KMS-11 (cell line): ENCODE results near the gene TAP2.

Experiments used
- H2AFZ ChIP-seq: fragments of 200-600 bp; sonication (generic); 2 replicates; pipeline ENCODE4 v1.6.1; 2016; ENCODE audit warnings: antibody characterized with exemption, mixed run types, low read depth
- H3K27ac ChIP-seq: fragments of 200-600 bp; sonication (generic); 2 replicates; pipeline ENCODE4 v1.6.1; 2016; ENCODE audit warnings: mild to moderate bottlenecking, mixed run types
- H3K27me3 ChIP-seq: fragments of 200-600 bp; sonication (generic); 2 replicates; pipeline ENCODE4 v1.6.1; 2017; ENCODE audit warnings: mild to moderate bottlenecking, low read depth, mixed run types, moderate library complexity; ENCODE audit not compliant: insufficient read depth
- H3K36me3 ChIP-seq: fragments of 200-600 bp; sonication (generic); 2 replicates; pipeline ENCODE4 v1.6.1; 2017; ENCODE audit warnings: mild to moderate bottlenecking, mixed run types; ENCODE audit not compliant: insufficient read depth
- H3K4me1 ChIP-seq: fragments of 200-600 bp; sonication (generic); 2 replicates; pipeline ENCODE4 v1.6.1; 2016; ENCODE audit warnings: mild to moderate bottlenecking, low read depth, mixed run types; ENCODE audit not compliant: poor library complexity, severe bottlenecking
- H3K4me2 ChIP-seq: fragments of 200-600 bp; sonication (generic); 2 replicates; pipeline ENCODE4 v1.7.0; 2016; ENCODE audit warnings: mild to moderate bottlenecking, mixed run types
- H3K4me3 ChIP-seq: fragments of 200-600 bp; sonication (generic); IDR thresholded peaks from 2 replicates; pipeline ENCODE4 v1.6.1; 2017; ENCODE audit warnings: low read depth, low read length, mixed read lengths; ENCODE audit not compliant: insufficient read depth
- H3K79me2 ChIP-seq: fragments of 200-600 bp; sonication (generic); 2 replicates; pipeline ENCODE4 v1.6.1; 2016; ENCODE audit warnings: low read depth, mixed run types; ENCODE audit not compliant: insufficient read depth
- H3K9ac ChIP-seq: fragments of 200-600 bp; sonication (generic); 2 replicates; pipeline ENCODE4 v1.6.1; 2016; ENCODE audit warnings: mild to moderate bottlenecking, mixed run types
- H4K20me1 ChIP-seq: fragments of 200-600 bp; sonication (generic); 2 replicates; pipeline ENCODE4 v1.6.1; 2016; ENCODE audit warnings: mild to moderate bottlenecking, mixed run types; ENCODE audit not compliant: insufficient read depth
- TF ChIP-seq, protein P1 (sequence below): fragments of 200-600 bp; sonication (generic); conservative IDR thresholded peaks from 2 replicates; pipeline ENCODE4 v1.6.1; 2017; ENCODE audit warnings: low read depth, mild to moderate bottlenecking, antibody characterized with exemption, low read length, moderate library complexity, mixed read lengths

TAP2 gene

DNA sequence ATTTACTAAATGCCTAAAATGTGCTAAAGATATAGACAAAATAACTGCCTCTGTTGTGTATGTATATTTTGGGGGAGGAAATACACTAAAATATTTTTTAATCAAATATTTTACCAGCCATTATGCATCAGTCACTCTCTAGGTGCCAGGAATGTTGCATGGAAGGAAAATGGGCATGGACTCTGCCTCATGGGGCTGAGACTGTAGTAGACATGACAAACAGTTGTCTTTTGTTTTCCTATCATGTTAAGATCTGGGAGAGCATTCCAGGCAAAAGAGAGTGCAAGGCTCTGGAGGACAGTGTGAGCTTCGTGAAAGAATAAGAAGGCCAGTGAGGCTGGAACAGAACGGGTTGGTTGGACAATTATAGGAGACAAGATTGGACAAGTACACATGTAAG is 48.2 kb downstream of the TAP2 start:
- Histone ChIP-seq H3K4me1 (peaks cover 5% of the 10 kb centered on the region), H3K4me2 (no peak overlapping the region), H3K4me3 (no peak overlapping the region), H4K20me1 (no peaks in the 10 kb centered on the region), H3K79me2 (no peaks in the 10 kb centered on the region), H3K9ac (no peak overlapping the region), H2AFZ (no peak overlapping the region), H3K36me3 (no peaks in the 10 kb centered on the region; the same call in 1 of the 2 replicates), H3K27ac (no peak overlapping the region), H3K27me3 (no peaks in the 10 kb centered on the region)
- TF ChIP-seq, protein P1, sequence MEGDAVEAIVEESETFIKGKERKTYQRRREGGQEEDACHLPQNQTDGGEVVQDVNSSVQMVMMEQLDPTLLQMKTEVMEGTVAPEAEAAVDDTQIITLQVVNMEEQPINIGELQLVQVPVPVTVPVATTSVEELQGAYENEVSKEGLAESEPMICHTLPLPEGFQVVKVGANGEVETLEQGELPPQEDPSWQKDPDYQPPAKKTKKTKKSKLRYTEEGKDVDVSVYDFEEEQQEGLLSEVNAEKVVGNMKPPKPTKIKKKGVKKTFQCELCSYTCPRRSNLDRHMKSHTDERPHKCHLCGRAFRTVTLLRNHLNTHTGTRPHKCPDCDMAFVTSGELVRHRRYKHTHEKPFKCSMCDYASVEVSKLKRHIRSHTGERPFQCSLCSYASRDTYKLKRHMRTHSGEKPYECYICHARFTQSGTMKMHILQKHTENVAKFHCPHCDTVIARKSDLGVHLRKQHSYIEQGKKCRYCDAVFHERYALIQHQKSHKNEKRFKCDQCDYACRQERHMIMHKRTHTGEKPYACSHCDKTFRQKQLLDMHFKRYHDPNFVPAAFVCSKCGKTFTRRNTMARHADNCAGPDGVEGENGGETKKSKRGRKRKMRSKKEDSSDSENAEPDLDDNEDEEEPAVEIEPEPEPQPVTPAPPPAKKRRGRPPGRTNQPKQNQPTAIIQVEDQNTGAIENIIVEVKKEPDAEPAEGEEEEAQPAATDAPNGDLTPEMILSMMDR, result no peak
